ENCODE data around the gene CD4.

CD4 gene

DNA sequence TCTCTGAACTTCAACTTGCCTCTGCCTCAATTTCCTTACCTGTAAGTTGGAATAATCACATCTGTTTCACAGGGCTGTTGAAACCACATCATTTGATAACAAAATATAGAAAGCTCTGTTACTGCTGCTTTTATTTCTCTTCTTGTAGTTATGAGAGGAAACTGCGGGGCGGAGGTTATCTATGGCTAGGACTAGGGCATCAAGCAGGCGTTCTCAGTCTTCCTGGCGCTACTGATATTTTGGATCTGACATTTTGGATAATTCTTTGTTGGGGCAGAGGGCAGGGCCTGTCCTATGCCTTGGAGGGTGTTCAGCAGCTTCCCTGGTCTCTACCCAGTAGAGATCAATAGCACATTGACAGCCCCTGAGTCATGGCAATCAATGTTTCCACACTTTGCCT lies 42.8 kb downstream of the CD4 start:
- Histone ChIP-seq H3K27me3 (ENCODE audit: insufficient read depth, low read length) (no peaks in the 10 kb centered on the region), H3K36me3 (ENCODE audit: insufficient read depth, low read length) (peaks cover 63% of the 10 kb centered on the region), H3K4me3 (ENCODE audit: low read length) (no peak overlapping the region), H3K27ac (ENCODE audit: low read depth, low read length) (no peak overlapping the region), H3K9ac (ENCODE audit: low read depth, low read length) (no peak overlapping the region), H3K9me3 (ENCODE audit: insufficient read depth, low read depth, low read length) (no peaks in the 10 kb centered on the region), H3K4me1 (ENCODE audit: insufficient read depth, low read length) (peaks cover 9% of the 10 kb centered on the region)
- WGBS, result over 99% methylated on average over 4 of the region's 4 CpGs

DNA sequence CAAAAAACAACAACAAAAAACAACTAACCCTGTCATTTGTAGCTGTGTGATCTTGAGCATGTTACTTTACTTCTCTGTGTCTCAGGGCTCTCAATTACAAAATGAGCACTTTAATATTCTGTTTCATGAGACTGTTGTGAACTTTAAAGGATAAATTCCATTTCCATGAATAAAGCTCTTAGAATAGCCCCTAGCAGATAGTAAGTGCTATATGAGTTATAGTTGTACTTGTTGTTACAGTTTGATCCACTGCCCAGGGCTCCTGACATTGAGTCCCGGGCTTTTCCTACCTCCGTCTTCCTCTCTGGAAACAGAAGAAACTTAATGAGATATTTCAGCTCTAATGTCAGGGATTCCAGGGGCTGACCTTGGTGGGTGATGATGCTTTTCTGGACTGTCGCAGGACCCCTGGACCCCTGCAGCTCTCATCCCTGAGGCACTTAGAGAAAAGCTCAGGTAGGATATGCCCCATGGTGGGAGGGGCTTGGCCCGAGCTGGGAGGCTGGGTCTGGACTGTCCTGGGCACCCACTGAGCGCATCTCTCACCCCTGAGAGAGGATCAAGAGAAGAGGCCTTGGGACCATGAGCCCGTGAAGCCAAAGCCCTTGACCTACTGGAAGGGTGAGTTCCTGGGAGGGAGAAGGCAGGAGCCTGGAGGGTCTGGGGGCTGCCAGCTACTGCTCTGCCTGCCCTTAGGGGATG lies 44.0 kb downstream of the CD4 start:
- Histone ChIP-seq H3K9me3 (ENCODE audit: insufficient read depth, low read depth, low read length) (no peaks in the 10 kb centered on the region), H3K36me3 (ENCODE audit: insufficient read depth, low read length) (peaks cover 75% of the 10 kb centered on the region), H3K27me3 (ENCODE audit: insufficient read depth, low read length) (no peaks in the 10 kb centered on the region), H3K9ac (ENCODE audit: low read depth, low read length) (no peak overlapping the region), H3K27ac (ENCODE audit: low read depth, low read length) (no peak overlapping the region), H3K4me1 (ENCODE audit: insufficient read depth, low read length) (0 out of 2 replicates have a peak, but pooled peaks cover 7% of the 10 kb centered on the region), H3K4me3 (ENCODE audit: low read length) (no peak overlapping the region)
- 95% methylated on average over 6 of the region's 6 CpGs for WGBS

DNA sequence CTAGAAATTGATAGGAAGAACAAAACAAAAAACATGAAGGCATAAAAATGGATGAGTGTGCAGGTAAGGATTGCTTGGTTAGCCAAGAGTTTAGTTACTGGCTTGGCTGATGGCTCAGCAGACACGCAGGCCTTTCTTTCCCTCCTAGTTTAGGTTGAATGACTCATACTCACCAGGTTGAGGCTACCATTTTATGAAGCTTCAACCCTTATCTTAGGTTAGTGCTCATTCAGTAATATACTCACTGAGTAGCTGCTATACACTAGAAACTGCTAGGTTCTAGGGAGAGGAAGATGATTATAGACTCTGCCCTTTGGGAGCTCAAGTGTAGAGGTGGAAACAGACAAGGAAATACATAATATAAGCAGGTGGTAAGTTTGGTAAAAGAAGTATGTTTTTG lies 44.9 kb downstream of the CD4 start:
- H3K27ac ChIP-seq (ENCODE audit: low read depth, low read length), result no peak overlapping the region
- no peak overlapping the region for H3K9ac ChIP-seq (ENCODE audit: low read depth, low read length)
- H3K4me1 ChIP-seq (ENCODE audit: insufficient read depth, low read length), result 0 out of 2 replicates have a peak, but pooled peaks cover 9% of the 10 kb centered on the region
- no peaks in the 10 kb centered on the region for H3K9me3 ChIP-seq (ENCODE audit: insufficient read depth, low read depth, low read length)
- no peaks in the 10 kb centered on the region for H3K27me3 ChIP-seq (ENCODE audit: insufficient read depth, low read length)
- peaks cover 84% of the 10 kb centered on the region for H3K36me3 ChIP-seq (ENCODE audit: insufficient read depth, low read length)
- WGBS, result 78% methylated on average over 1 of the region's 1 CpG
- H3K4me3 ChIP-seq (ENCODE audit: low read length), result no peak overlapping the region

- 89% methylated on average over 5 of the region's 5 CpGs for WGBS
- H3K36me3 ChIP-seq (ENCODE audit: insufficient read depth, low read length), result peaks cover 88% of the 10 kb centered on the region
Measured at GRCh38 chr12:6834873-6835272, 45.5 kb downstream of the CD4 start.

GRCh38 chr12:6836851-6837250 lies 47.5 kb downstream of the CD4 start:
- Histone ChIP-seq H3K36me3 (ENCODE audit: insufficient read depth, low read length) (peaks cover 78% of the 10 kb centered on the region), H3K27me3 (ENCODE audit: insufficient read depth, low read length) (no peaks in the 10 kb centered on the region), H3K27ac (ENCODE audit: low read depth, low read length) (no peak overlapping the region), H3K9ac (ENCODE audit: low read depth, low read length) (no peak overlapping the region), H3K4me1 (ENCODE audit: insufficient read depth, low read length) (peaks cover 12% of the 10 kb centered on the region; the same call in 1 of the 2 replicates), H3K9me3 (ENCODE audit: insufficient read depth, low read depth, low read length) (no peaks in the 10 kb centered on the region), H3K4me3 (ENCODE audit: low read length) (no peak overlapping the region)
- 88% methylated on average over 16 of the region's 16 CpGs for WGBS

More at GRCh38 chr12:6834873-6835272, 45.5 kb downstream of the CD4 start:
- H3K27me3 ChIP-seq (ENCODE audit: insufficient read depth, low read length), result no peaks in the 10 kb centered on the region
- H3K9ac ChIP-seq (ENCODE audit: low read depth, low read length), result no peak overlapping the region
- no peaks in the 10 kb centered on the region for H3K9me3 ChIP-seq (ENCODE audit: insufficient read depth, low read depth, low read length)
- H3K4me3 ChIP-seq (ENCODE audit: low read length), result no peak overlapping the region
- no peak overlapping the region for H3K27ac ChIP-seq (ENCODE audit: low read depth, low read length)
- peaks cover 12% of the 10 kb centered on the region; the same call in 1 of the 2 replicates for H3K4me1 ChIP-seq (ENCODE audit: insufficient read depth, low read length)

- H3K9ac ChIP-seq (ENCODE audit: low read depth, low read length), result no peak overlapping the region
- no peak overlapping the region for H3K4me3 ChIP-seq (ENCODE audit: low read length)
- 94% methylated on average over 26 of the region's 26 CpGs for WGBS
- H3K9me3 ChIP-seq (ENCODE audit: insufficient read depth, low read depth, low read length), result no peaks in the 10 kb centered on the region
- peaks cover 79% of the 10 kb centered on the region for H3K36me3 ChIP-seq (ENCODE audit: insufficient read depth, low read length)
- H3K27me3 ChIP-seq (ENCODE audit: insufficient read depth, low read length), result no peaks in the 10 kb centered on the region
- no peak overlapping the region for H3K27ac ChIP-seq (ENCODE audit: low read depth, low read length)
- H3K4me1 ChIP-seq (ENCODE audit: insufficient read depth, low read length), result peaks cover 12% of the 10 kb centered on the region; the same call in 1 of the 2 replicates
Measured at GRCh38 chr12:6837370-6838060, 48.2 kb downstream of the CD4 start.

- H3K9ac ChIP-seq (ENCODE audit: low read depth, low read length), result no peak overlapping the region
- H3K36me3 ChIP-seq (ENCODE audit: insufficient read depth, low read length), result peaks cover 76% of the 10 kb centered on the region
- H3K27me3 ChIP-seq (ENCODE audit: insufficient read depth, low read length), result no peaks in the 10 kb centered on the region
- no peak overlapping the region for H3K4me3 ChIP-seq (ENCODE audit: low read length)
- H3K4me1 ChIP-seq (ENCODE audit: insufficient read depth, low read length), result peaks cover 12% of the 10 kb centered on the region; the same call in 1 of the 2 replicates
- no peaks in the 10 kb centered on the region for H3K9me3 ChIP-seq (ENCODE audit: insufficient read depth, low read depth, low read length)
- H3K27ac ChIP-seq (ENCODE audit: low read depth, low read length), result no peak overlapping the region
- 94% methylated on average over 16 of the region's 16 CpGs for WGBS
Measured at GRCh38 chr12:6838854-6839253, 49.5 kb downstream of the CD4 start.

DNA sequence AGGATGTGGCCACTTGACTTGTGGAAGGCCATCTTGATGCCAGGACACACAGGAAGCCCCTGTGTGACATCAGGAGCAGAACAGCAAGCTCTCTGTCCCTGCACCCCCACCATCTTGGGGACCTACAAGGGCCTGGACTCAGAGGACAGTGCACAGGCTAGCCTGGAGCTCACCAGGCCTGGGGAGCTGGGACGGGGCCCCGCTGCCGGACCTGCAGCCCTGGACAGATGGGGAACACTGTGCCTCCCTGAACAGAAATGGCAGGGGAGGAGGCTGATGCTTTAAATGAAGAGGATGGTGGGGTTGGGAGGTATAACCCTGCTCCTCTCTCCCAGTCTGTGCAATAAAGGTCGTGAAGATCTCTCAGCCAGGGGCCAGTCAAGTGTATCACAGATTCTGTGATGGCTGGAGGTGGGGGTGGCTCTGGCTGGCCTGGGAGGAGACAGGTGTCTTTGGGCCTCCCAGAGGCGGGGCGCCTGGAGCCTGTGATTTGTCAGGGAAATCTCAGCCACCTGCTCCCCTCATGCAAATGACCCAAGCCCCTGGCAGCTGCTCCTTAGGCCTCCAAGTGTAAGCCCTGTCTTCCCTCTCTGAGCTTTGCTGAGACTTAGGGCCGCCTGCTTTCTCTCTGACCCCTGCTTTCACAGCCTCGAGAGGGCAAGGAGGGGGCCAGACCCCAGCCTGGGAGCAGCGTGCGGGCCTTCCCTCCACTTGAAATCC lies 50.3 kb downstream of the CD4 start:
- H3K27ac ChIP-seq (ENCODE audit: low read depth, low read length), result 0 out of 2 replicates have a peak overlapping the region, but pooled peaks have one; percentile 28
- WGBS, result 78% methylated on average over 10 of the region's 10 CpGs
- peak overlapping the region; percentile 27; the same call in 1 of the 2 replicates for H3K9ac ChIP-seq (ENCODE audit: low read depth, low read length)

GRCh38 chr12:6840330-6840729 lies 51.0 kb downstream of the CD4 start:
- H3K9me3 ChIP-seq (ENCODE audit: insufficient read depth, low read depth, low read length), result no peaks in the 10 kb centered on the region
- no peak overlapping the region for H3K9ac ChIP-seq (ENCODE audit: low read depth, low read length)
- WGBS, result 95% methylated on average over 1 of the region's 1 CpG
- H3K4me3 ChIP-seq (ENCODE audit: low read length), result no peak overlapping the region
- H3K27me3 ChIP-seq (ENCODE audit: insufficient read depth, low read length), result no peaks in the 10 kb centered on the region
- H3K4me1 ChIP-seq (ENCODE audit: insufficient read depth, low read length), result peaks cover 12% of the 10 kb centered on the region; the same call in 1 of the 2 replicates
- H3K36me3 ChIP-seq (ENCODE audit: insufficient read depth, low read length), result peaks cover 76% of the 10 kb centered on the region
- no peak overlapping the region for H3K27ac ChIP-seq (ENCODE audit: low read depth, low read length)

More for the DNA sequence above, 50.3 kb downstream of the CD4 start:
- H3K4me3 ChIP-seq (ENCODE audit: low read length), result no peak overlapping the region
- peaks cover 75% of the 10 kb centered on the region for H3K36me3 ChIP-seq (ENCODE audit: insufficient read depth, low read length)
- peaks cover 12% of the 10 kb centered on the region; the same call in 1 of the 2 replicates for H3K4me1 ChIP-seq (ENCODE audit: insufficient read depth, low read length)
- H3K9me3 ChIP-seq (ENCODE audit: insufficient read depth, low read depth, low read length), result no peaks in the 10 kb centered on the region
- no peaks in the 10 kb centered on the region for H3K27me3 ChIP-seq (ENCODE audit: insufficient read depth, low read length)

GRCh38 chr12:6840761-6841515 lies 51.6 kb downstream of the CD4 start, which contains the start of gene GNB3:
TSS of gene GNB3 (plus strand) at chr12:6840925. CDS start at chr12:6841288, 363 bp downstream.
- no peaks in the 10 kb centered on the region for H3K27me3 ChIP-seq (ENCODE audit: insufficient read depth, low read length)
- no peak within 1 kb of the TSS for H3K4me3 ChIP-seq (ENCODE audit: low read length)
- WGBS, result 89% methylated on average over 24 of the region's 24 CpGs
- H3K27ac ChIP-seq (ENCODE audit: low read depth, low read length), result 0 out of 2 replicates have a peak within 1 kb of the TSS, but pooled peaks have one; percentile 28
- no peaks in the 10 kb centered on the region for H3K9me3 ChIP-seq (ENCODE audit: insufficient read depth, low read depth, low read length)
- H3K36me3 ChIP-seq (ENCODE audit: insufficient read depth, low read length), result peaks cover 80% of the 10 kb centered on the region
- peak within 1 kb of the TSS; percentile 27; the same call in 1 of the 2 replicates for H3K9ac ChIP-seq (ENCODE audit: low read depth, low read length)
- peaks cover 12% of the 10 kb centered on the region; the same call in 1 of the 2 replicates for H3K4me1 ChIP-seq (ENCODE audit: insufficient read depth, low read length)
